ENCODE data around the gene ARHGAP32. TPM values are rescaled to one million over a fixed set of nuclear protein-coding genes. Genes with fewer than 3 reads are reported as not detected.

Gene ARHGAP32
- polyA plus RNA-seq, 1 of the 3 experiments (the other 2 are of a cell fraction): 4.8 TPM

GRCh38 chr11:128931066-128931465 is 261.1 kb downstream of the ARHGAP32 start (continued):
- no peak for TF ChIP-seq CTCF (IDR thresholded peaks at IDR 0.05)
- TF ChIP-seq USF2 (IDR thresholded peaks at IDR 0.05; ENCODE audit: borderline replicate concordance, low read depth, low read length): no peak
- no peak for TF ChIP-seq NFIC (IDR thresholded peaks at IDR 0.05; ENCODE audit: borderline replicate concordance)
- no peak for TF ChIP-seq RXRA (IDR thresholded peaks at IDR 0.05; ENCODE audit: borderline replicate concordance, low read depth)
- no peak for TF ChIP-seq USF1 (IDR thresholded peaks at IDR 0.05; ENCODE audit: borderline replicate concordance, low read depth)
- no peak for TF ChIP-seq PBX3 (IDR thresholded peaks at IDR 0.05)

- 62% methylated on average over 10 of the region's 12 CpGs for WGBS (ENCODE audit: low lambda C conversion rate)
- no peak overlapping the region for H3K4me3 ChIP-seq (ENCODE audit: low read depth in 2 of 2, low read length in 1 of 2)
- no peaks in the 10 kb centered on the region for H3K36me3 ChIP-seq (replicated peaks in 1 of 2; ENCODE audit: control insufficient read depth in 1 of 2, insufficient read depth in 2 of 2, low read length in 1 of 2)
- no peak overlapping the region for H3K27ac ChIP-seq (ENCODE audit: low read depth in 2 of 2, low read length in 1 of 2)
- no peak overlapping the region for H3K9ac ChIP-seq
- H3K4me1 ChIP-seq (ENCODE audit: control insufficient read depth in 1 of 2, insufficient read depth in 2 of 2, low read depth in 1 of 2, low read length in 1 of 2): peaks cover 0 to 12% of the 10 kb centered on the region in 2 experiments; a peak in 1 of 4 replicates
- H2AFZ ChIP-seq (ENCODE audit: low read depth): no peak overlapping the region
- no peak for DNase-seq
- no peaks in the 10 kb centered on the region for H3K79me2 ChIP-seq (ENCODE audit: insufficient read depth)
- H3K9me3 ChIP-seq: no peaks in the 10 kb centered on the region
- H3K9me2 ChIP-seq: no peaks in the 10 kb centered on the region
- TF ChIP-seq RCOR1 (IDR thresholded peaks at IDR 0.05; ENCODE audit: low read length) (no peak), JUND (IDR thresholded peaks at IDR 0.05) (no peak)
- no peaks in the 10 kb centered on the region for H4K20me1 ChIP-seq (ENCODE audit: insufficient read depth)
- no peaks in the 10 kb centered on the region for H3K27me3 ChIP-seq (ENCODE audit: insufficient read depth)
- ChIA-PET CTCF (interaction anchor here (0.6 to 2.5 kb wide), 5 partner anchors 11 to 45 kb away, joined by 3 to 14 read pairs (median 4); no protein-coding TSS in a partner anchor), POLR2A (no interaction called here)
- no peaks in the 10 kb centered on the region for H3F3A ChIP-seq (replicated peaks; ENCODE audit: insufficient read depth)
- H3K4me2 ChIP-seq: no peak overlapping the region
These were observed 262.1 kb downstream of the ARHGAP32 start for GRCh38 chr11:128929991-128930390.

GRCh38 chr11:128929468-128929867 is 262.7 kb downstream of the ARHGAP32 start:
- Histone ChIP-seq H3K4me3 (ENCODE audit: low read depth in 2 of 2, low read length in 1 of 2) (no peak overlapping the region), H3K79me2 (ENCODE audit: insufficient read depth) (no peaks in the 10 kb centered on the region), H3K9ac (no peak overlapping the region), H3F3A (replicated peaks; ENCODE audit: insufficient read depth) (no peaks in the 10 kb centered on the region), H3K4me1 (ENCODE audit: control insufficient read depth in 1 of 2, insufficient read depth in 2 of 2, low read depth in 1 of 2, low read length in 1 of 2) (peaks cover 0 to 12% of the 10 kb centered on the region in 2 experiments; a peak in 1 of 4 replicates), H3K9me3 (no peaks in the 10 kb centered on the region), H3K36me3 (replicated peaks in 1 of 2; ENCODE audit: control insufficient read depth in 1 of 2, insufficient read depth in 2 of 2, low read length in 1 of 2) (no peaks in the 10 kb centered on the region), H3K27me3 (ENCODE audit: insufficient read depth) (no peaks in the 10 kb centered on the region), H3K27ac (ENCODE audit: low read depth in 2 of 2, low read length in 1 of 2) (no peak overlapping the region), H3K9me2 (no peaks in the 10 kb centered on the region), H2AFZ (ENCODE audit: low read depth) (no peak overlapping the region), H4K20me1 (ENCODE audit: insufficient read depth) (no peaks in the 10 kb centered on the region), H3K4me2 (no peak overlapping the region)
- WGBS (ENCODE audit: low lambda C conversion rate): 46% methylated on average over 2 of the region's 5 CpGs
- no peak for DNase-seq
- POLR2A ChIA-PET: no interaction called here
- CTCF ChIA-PET: interaction anchor here (0.6 to 2.5 kb wide), 6 partner anchors 11 to 44 kb away, joined by 3 to 14 read pairs (median 4); no protein-coding TSS in a partner anchor
- TF ChIP-seq NFIC (IDR thresholded peaks at IDR 0.05; ENCODE audit: borderline replicate concordance): no peak
- TF ChIP-seq ZBTB33 (IDR thresholded peaks at IDR 0.05; ENCODE audit: borderline replicate concordance, low read depth): no peak
- no peak for TF ChIP-seq RAD21 (IDR thresholded peaks at IDR 0.05; ENCODE audit: low read length)
- TF ChIP-seq POLR2AphosphoS5 (IDR thresholded peaks at IDR 0.05; ENCODE audit: low read depth, low read length): no peak
- no peak for TF ChIP-seq MAX (IDR thresholded peaks at IDR 0.05; ENCODE audit: low read depth)
- no peak for TF ChIP-seq MXI1 (IDR thresholded peaks at IDR 0.05; ENCODE audit: low read depth, low read length)
- no peak for TF ChIP-seq EP300 (IDR thresholded peaks at IDR 0.05; ENCODE audit: borderline replicate concordance in 1 of 2, low read depth in 1 of 2, low read length in 1 of 2)
- TF ChIP-seq USF1 (IDR thresholded peaks at IDR 0.05; ENCODE audit: borderline replicate concordance, low read depth): no peak
- TF ChIP-seq JUND (IDR thresholded peaks at IDR 0.05): no peak
- TF ChIP-seq IRF3 (IDR thresholded peaks at IDR 0.05; ENCODE audit: low read depth, low read length): no peak
- TF ChIP-seq RFX5 (IDR thresholded peaks at IDR 0.05; ENCODE audit: low read length): no peak
